HFFc6 (cell line): ENCODE results near the gene FOXO1. TPM values are rescaled to one million over a fixed set of nuclear protein-coding genes. Genes with fewer than 3 reads are reported as not detected.
"Not testable (repeated sequence)": the region's sequence is repeated elsewhere in the genome, so short reads cannot be mapped to it uniquely, and the experiment has no call there.

ENCODE experiments used
- DNase-seq: peaks from one replicate; pipeline ENCODE4 v3.0.0-alpha.2; 2018
- H3K27ac Mint-ChIP-seq: 2 replicates; pipeline ENCODE4 v1.8.0; 2020; ENCODE audit warnings: mild to moderate bottlenecking, mixed read lengths
- H3K27me3 Mint-ChIP-seq: 2 replicates; pipeline ENCODE4 v1.8.0; 2021; ENCODE audit warnings: mild to moderate bottlenecking, moderate library complexity, mixed read lengths; ENCODE audit not compliant: insufficient read depth
- H3K36me3 Mint-ChIP-seq: 2 replicates; pipeline ENCODE4 v1.8.0; 2021; ENCODE audit warnings: low read depth, mixed read lengths
- H3K4me1 Mint-ChIP-seq: 2 replicates; pipeline ENCODE4 v1.8.0; 2020; ENCODE audit warnings: low read depth, mixed read lengths
- H3K4me3 Mint-ChIP-seq: 2 replicates; pipeline ENCODE4 v1.8.0; 2020; ENCODE audit warnings: mild to moderate bottlenecking, moderate library complexity, mixed read lengths
- H3K9me3 Mint-ChIP-seq: 2 replicates; pipeline ENCODE4 v1.8.0; 2020; ENCODE audit warnings: mild to moderate bottlenecking, mixed read lengths
- total RNA-seq, 6 experiments: library from RNA; stranded (reverse); fragmentation: NEBNext Ultra II Directional; extraction: Animal tissue kit (Norgen Biotek cat#: 25700); gene quantifications; 2 replicates in 1 of 6; 3 replicates in 5 of 6; pipeline ENCODE4 v1.2.3, GENCODE V29; 2021
- TF ChIP-seq, protein P1 (sequence below): fragments of 200-600 bp; sonication (generic); IDR thresholded peaks from 2 replicates; pipeline ENCODE4 v1.5.0; 2021; ENCODE audit warnings: antibody characterized with exemption, mild to moderate bottlenecking

FOXO1 gene
- total RNA-seq, 6 experiments from 2014 or later: 0.48 to 1.1 (median 0.63) TPM

DNA sequence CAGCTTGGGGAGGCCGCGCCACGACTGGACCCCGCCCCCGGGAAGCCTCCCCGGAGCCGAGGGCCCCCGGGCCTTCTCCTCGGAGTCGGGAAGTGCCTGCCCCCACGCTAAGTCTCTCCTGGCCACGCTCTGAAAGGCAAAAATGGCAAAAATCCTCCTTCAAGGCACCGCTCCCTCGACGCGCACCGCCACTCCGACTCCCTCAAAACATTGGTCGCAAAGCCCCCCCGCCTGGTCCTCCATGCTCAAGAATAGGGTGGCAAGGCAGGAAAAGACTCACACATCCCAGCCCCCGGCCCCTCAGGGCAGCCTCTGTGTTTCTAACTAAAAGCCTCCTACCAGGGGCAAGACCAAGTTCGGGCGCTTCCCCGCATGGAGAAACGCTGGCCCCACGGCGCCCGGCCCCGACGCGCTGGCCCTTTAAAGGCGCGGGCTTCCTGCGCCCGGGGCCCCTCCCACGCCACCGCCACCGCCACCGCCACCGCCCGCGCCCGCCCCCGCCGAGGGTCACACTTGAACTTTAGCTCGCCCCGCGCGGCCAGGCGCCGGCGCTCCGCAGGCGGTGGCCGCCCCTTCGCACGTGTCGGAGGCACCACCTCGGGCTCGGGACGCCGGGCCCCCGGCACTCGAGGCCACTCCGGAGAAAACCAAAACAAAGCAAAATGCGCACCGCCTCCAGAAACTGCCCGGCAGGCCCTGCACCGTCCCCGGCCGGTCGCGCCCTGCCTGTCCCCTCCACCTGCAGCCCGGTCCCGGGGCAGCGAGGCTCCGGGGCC is 1.9 kb downstream of the FOXO1 start:
- no peaks in the 10 kb centered on the region for H3K36me3 Mint-ChIP-seq
- peaks cover 6% of the 10 kb centered on the region for H3K27me3 Mint-ChIP-seq
- no peaks in the 10 kb centered on the region for H3K4me1 Mint-ChIP-seq
- peak overlapping the region; percentile 83 for H3K4me3 Mint-ChIP-seq
- H3K9me3 Mint-ChIP-seq: no peaks in the 10 kb centered on the region
- DNase-seq: no peak
- no peak overlapping the region for H3K27ac Mint-ChIP-seq
- TF ChIP-seq, protein P1, sequence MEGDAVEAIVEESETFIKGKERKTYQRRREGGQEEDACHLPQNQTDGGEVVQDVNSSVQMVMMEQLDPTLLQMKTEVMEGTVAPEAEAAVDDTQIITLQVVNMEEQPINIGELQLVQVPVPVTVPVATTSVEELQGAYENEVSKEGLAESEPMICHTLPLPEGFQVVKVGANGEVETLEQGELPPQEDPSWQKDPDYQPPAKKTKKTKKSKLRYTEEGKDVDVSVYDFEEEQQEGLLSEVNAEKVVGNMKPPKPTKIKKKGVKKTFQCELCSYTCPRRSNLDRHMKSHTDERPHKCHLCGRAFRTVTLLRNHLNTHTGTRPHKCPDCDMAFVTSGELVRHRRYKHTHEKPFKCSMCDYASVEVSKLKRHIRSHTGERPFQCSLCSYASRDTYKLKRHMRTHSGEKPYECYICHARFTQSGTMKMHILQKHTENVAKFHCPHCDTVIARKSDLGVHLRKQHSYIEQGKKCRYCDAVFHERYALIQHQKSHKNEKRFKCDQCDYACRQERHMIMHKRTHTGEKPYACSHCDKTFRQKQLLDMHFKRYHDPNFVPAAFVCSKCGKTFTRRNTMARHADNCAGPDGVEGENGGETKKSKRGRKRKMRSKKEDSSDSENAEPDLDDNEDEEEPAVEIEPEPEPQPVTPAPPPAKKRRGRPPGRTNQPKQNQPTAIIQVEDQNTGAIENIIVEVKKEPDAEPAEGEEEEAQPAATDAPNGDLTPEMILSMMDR: no peak

DNA sequence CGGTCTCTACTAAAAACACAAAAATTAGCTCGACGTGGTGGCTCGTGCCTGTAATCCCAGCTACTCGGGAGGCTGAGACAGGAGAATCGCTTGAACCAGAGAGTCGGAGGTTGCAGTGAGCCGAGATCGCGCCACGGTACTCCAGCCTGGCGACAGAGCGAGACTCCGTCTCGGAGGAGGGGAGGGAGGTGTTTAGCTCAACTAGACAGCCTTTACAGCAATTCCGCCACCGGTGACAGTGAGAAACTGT is 2.4 kb downstream of the FOXO1 start:
- H3K4me3 Mint-ChIP-seq: peak overlapping the region; percentile 36; the same call in 1 of the 2 replicates
- H3K36me3 Mint-ChIP-seq, H3K9me3 Mint-ChIP-seq, H3K4me1 Mint-ChIP-seq, H3K27me3 Mint-ChIP-seq, DNase-seq, H3K27ac Mint-ChIP-seq: not testable (repeated sequence)

DNA sequence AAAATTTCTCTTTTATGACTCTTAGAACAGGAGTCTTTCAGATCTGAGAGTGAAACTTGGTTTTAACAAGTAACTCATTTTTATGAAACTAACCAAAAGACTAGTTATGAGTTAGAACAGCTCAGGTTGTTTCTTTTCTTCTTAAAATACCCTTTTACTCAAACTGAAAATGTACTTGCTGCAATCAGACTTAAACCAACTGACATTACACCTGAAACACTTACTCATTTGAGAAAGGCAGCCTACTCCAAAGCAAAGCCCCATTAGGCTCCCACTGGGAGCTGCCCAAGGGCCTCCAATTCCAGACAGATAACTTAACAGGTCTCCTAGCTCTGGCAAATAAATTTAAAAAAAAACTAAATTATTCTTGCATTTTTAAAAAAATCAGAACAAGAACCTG is 3.6 kb downstream of the FOXO1 start:
- Mint-ChIP-seq H3K4me1 (no peaks in the 10 kb centered on the region; the same call in 1 of the 2 replicates), H3K27me3 (peaks cover 9% of the 10 kb centered on the region), H3K9me3 (no peaks in the 10 kb centered on the region), H3K27ac (no peak overlapping the region), H3K4me3 (no peak overlapping the region), H3K36me3 (no peaks in the 10 kb centered on the region)
- TF ChIP-seq, protein P1: no peak
- no peak for DNase-seq

DNA sequence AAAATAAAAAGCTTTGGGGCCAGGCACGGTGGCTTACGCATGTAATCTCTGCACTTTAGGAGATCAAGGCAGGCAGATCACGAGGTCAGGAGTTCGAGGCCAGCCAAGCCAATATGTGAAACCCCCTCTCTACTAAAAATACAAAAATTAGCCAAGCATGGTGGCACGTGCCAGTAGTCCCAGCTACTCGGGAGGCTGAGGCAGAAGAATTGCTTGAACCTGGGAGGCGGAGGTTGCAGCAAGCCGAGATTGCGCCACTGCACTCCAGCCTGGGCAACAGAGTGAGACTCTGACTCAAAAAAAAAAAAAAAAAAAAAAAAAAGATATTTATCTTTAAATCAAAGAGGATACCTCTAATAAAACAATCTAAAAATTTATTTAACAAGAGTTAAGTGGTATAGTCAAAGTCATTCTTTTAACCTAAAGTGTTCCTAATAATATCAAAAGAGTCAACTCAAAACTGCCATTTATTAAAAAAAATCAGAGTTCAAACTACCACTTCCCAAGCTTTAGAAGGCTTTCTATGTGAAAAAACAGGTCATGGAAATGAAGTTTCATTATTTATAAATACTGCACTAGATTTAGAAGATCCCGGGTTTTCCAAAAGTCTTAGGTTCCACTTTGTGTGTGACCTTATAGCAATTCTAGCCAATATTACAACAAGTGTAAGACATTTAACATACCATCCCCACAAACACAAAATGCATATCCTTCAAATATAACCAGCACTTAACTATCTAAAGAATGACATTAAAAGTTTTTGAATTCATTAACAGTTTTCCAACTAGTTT is 4.4 kb downstream of the FOXO1 start:
- TF ChIP-seq, protein P1: no peak
- no peak overlapping the region for H3K27ac Mint-ChIP-seq
- DNase-seq: no peak
- no peaks in the 10 kb centered on the region; the same call in 1 of the 2 replicates for H3K4me1 Mint-ChIP-seq
- no peaks in the 10 kb centered on the region for H3K36me3 Mint-ChIP-seq
- no peak overlapping the region for H3K4me3 Mint-ChIP-seq
- H3K27me3 Mint-ChIP-seq: peaks cover 5% of the 10 kb centered on the region
- no peaks in the 10 kb centered on the region for H3K9me3 Mint-ChIP-seq

DNA sequence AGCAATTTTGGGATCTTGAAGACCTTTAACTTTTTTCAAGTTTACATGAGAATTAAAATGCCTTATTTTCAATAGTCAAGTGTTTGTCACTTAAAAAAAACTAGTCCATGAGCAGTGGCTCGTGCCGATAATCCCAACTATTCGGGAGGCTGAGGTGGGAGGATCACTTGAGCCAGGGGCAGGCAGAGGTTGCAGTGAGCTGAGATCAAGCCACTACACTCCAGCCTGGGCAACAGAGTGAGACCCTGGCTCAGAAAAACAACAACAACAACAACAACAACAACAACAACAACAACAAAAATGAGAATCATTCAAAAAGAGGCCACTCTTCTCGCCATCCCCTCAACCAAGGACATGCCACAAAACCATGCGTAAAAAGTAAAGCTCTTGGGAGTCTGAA is 5.7 kb downstream of the FOXO1 start:
- Mint-ChIP-seq H3K9me3 (no peaks in the 10 kb centered on the region), H3K27me3 (peaks cover 5% of the 10 kb centered on the region), H3K4me1 (no peaks in the 10 kb centered on the region; the same call in 1 of the 2 replicates), H3K27ac (no peak overlapping the region), H3K36me3 (no peaks in the 10 kb centered on the region), H3K4me3 (no peak overlapping the region)
- no peak for DNase-seq
- TF ChIP-seq, protein P1: no peak

DNA sequence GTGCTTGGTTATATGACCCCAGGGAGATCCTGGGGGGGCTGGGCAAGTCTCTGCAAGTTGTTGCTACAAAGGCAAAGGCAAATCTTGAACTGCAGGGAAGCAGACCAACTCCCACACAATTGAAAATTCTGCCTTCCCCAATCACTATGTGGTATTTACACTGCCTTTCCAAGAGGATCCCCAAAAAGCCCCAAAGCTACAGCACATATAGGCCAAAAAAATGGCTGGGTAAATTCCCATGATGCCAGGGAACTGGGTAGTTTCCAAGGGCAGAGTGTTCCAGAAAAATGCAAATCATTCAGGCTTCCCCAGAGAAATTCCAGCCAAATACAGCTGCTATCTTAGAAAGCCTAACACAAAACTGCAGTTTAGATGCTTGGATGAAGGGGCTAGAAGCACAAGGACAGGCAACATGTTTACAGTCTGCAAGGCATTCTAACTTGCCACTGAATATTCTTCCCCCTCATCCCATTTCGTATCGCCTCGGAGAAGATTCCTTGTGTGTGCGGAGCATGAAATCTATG is 6.2 kb downstream of the FOXO1 start:
- Mint-ChIP-seq H3K27ac (no peak overlapping the region), H3K9me3 (no peaks in the 10 kb centered on the region), H3K27me3 (peaks cover 5% of the 10 kb centered on the region), H3K36me3 (no peaks in the 10 kb centered on the region), H3K4me3 (no peak overlapping the region), H3K4me1 (no peaks in the 10 kb centered on the region; the same call in 1 of the 2 replicates)
- TF ChIP-seq, protein P1: no peak
- DNase-seq: no peak
